Tibial artery (tissue), 4 donors: Measurements from ENCODE around the gene ATRNL1.

Source experiments
- DNase-seq, 2 donors: peaks; one replicate each; pipeline ENCODE4 v3.0.0-alpha.2; 2019
- H3K27ac ChIP-seq, 2 donors: fragments of 200-600 bp; sonication (generic) in 1 of 2; 1 replicate in 1 of 2; 2 replicates in 1 of 2; pipeline ENCODE4 v1.5.1; 2018 to 2019; ENCODE audit warnings: mild to moderate bottlenecking in 1 of 2
- H3K27me3 ChIP-seq, 2 donors: fragments of 200-600 bp; sonication (generic) in 1 of 2; one replicate each; pipeline versions ENCODE4 v1.5.1 to v1.6.0; 2016 to 2019
- H3K36me3 ChIP-seq, 3 donors: fragments of 200-600 bp; sonication (generic) in 2 of 3; one replicate each; pipeline ENCODE4 v1.5.1; 2016 to 2019; ENCODE audit warnings: mild to moderate bottlenecking in 2 of 3
- H3K4me1 ChIP-seq, 4 donors: fragments of 200-600 bp; sonication (generic) in 2 of 4; 1 replicate in 3 of 4; 2 replicates in 1 of 4; pipeline ENCODE4 v1.5.1; 2016 to 2019
- H3K4me3 ChIP-seq, 2 donors: fragments of 200-600 bp; sonication (generic) in 1 of 2; 1 replicate in 1 of 2; 2 replicates in 1 of 2; pipeline ENCODE4 v1.5.1; 2018 to 2019; ENCODE audit warnings: mild to moderate bottlenecking in 2 of 2
- H3K9me3 ChIP-seq, 3 donors: fragments of 200-600 bp; sonication (generic) in 1 of 3; one replicate each; pipeline ENCODE4 v1.5.1; 2016 to 2019
- intact Hi-C: fragments of 100-400 bp; cut with DNase I; formaldehyde crosslinking; loops from one replicate; pipeline ENCODE4 v1.15.0; 2023; ENCODE audit warnings: low total_unique reads
- TF ChIP-seq, protein P1 (sequence below), 2 experiments: fragments of 200-600 bp in 1 of 2; fragments of 450-650 bp in 1 of 2; IDR thresholded peaks; one replicate each; pipeline ENCODE4 v1.5.1; 2017 to 2019; ENCODE audit warnings: antibody characterized with exemption in 2 of 2, mild to moderate bottlenecking in 1 of 2, moderate library complexity in 1 of 2

ATRNL1 gene

DNA sequence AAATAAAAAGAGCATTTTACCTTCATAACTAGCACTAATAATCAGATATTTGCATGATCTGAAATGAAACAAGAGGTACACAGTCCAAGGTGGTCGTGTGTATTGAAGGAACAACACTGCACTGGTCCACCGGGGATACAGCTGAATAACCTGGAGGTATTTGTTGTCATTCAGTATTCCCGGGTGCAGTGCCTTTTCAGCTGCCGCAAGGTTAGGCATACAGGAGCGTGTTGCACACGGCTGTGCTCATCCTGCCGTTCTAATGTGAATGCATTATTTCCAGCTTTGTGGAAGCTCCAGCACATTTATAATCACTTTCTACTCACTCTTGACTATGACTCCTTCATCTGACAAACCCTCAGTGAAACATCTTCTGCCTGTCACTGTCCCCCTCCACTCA is 802.0 kb downstream of the ATRNL1 start:
- DNase-seq: no peak
- Histone ChIP-seq H3K36me3 (no peaks in the 10 kb centered on the region), H3K4me3 (no peak overlapping the region), H3K27me3 (no peaks in the 10 kb centered on the region), H3K27ac (no peak overlapping the region), H3K4me1 (no peaks in the 10 kb centered on the region), H3K9me3 (no peaks in the 10 kb centered on the region)
- intact Hi-C loops: no loop called here
- TF ChIP-seq, protein P1, sequence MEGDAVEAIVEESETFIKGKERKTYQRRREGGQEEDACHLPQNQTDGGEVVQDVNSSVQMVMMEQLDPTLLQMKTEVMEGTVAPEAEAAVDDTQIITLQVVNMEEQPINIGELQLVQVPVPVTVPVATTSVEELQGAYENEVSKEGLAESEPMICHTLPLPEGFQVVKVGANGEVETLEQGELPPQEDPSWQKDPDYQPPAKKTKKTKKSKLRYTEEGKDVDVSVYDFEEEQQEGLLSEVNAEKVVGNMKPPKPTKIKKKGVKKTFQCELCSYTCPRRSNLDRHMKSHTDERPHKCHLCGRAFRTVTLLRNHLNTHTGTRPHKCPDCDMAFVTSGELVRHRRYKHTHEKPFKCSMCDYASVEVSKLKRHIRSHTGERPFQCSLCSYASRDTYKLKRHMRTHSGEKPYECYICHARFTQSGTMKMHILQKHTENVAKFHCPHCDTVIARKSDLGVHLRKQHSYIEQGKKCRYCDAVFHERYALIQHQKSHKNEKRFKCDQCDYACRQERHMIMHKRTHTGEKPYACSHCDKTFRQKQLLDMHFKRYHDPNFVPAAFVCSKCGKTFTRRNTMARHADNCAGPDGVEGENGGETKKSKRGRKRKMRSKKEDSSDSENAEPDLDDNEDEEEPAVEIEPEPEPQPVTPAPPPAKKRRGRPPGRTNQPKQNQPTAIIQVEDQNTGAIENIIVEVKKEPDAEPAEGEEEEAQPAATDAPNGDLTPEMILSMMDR (IDR thresholded peaks at IDR 0.05): no peak

GRCh38 chr10:115898242-115898641 is 805.1 kb downstream of the ATRNL1 start:
- DNase-seq: no peak
- intact Hi-C loops: no loop called here
- H3K36me3 ChIP-seq: no peaks in the 10 kb centered on the region
- H3K27me3 ChIP-seq: no peaks in the 10 kb centered on the region
- no peak overlapping the region for H3K27ac ChIP-seq
- H3K4me1 ChIP-seq: no peaks in the 10 kb centered on the region
- TF ChIP-seq, protein P1 (IDR thresholded peaks at IDR 0.05): no peak
- no peaks in the 10 kb centered on the region for H3K9me3 ChIP-seq
- no peak overlapping the region for H3K4me3 ChIP-seq

DNA sequence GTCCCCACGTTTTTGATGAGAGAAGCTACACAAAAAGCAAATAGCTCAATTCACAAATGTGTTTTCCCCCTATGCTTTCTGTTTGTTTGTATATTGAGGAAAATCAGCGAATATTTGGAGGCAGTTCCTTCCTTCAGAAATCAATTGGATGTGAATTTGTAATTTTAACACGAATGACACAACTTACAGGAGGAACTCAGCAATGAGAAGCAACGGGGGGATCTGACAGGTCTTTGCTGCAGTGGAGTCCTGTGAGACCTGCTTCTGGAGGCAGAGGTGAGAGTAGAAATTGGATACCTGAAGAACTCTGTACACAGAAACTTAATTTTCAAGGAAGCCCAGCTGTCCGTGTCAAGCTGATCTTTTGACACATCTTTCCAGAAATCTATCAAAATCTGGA is 809.4 kb downstream of the ATRNL1 start:
- H3K27me3 ChIP-seq: no peaks in the 10 kb centered on the region
- no peak for DNase-seq
- no peak overlapping the region for H3K27ac ChIP-seq
- no peaks in the 10 kb centered on the region for H3K4me1 ChIP-seq
- H3K36me3 ChIP-seq: no peaks in the 10 kb centered on the region
- no peak overlapping the region for H3K4me3 ChIP-seq
- no peaks in the 10 kb centered on the region for H3K9me3 ChIP-seq
- intact Hi-C loops: loop anchor here (5.0 kb wide), 1 partner anchor 1165 kb away; no protein-coding TSS in a partner anchor
- TF ChIP-seq, protein P1 (IDR thresholded peaks at IDR 0.05): no peak

DNA sequence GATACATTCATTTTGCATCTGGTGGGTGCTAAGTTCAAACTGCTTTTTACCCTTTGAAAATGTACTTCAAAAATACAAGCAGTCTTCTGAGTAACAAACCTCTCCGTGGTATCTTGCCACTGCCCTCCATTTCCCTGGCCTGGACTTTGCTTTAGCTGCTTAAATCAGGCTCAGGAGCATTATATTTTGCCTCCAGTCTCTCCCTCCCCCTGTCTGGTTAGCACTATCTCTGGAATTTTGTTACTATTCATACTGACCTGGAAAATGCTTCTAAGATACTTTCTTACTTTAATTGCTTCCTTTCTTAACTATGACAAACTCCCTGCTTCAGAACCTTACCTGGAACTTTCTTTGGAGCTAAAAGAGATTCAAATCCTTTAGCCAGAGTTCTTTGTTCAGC is 810.0 kb downstream of the ATRNL1 start:
- DNase-seq: no peak
- intact Hi-C loops: loop anchor here (5.0 kb wide), 1 partner anchor 1164 kb away; no protein-coding TSS in a partner anchor
- no peak overlapping the region for H3K27ac ChIP-seq
- TF ChIP-seq, protein P1 (IDR thresholded peaks at IDR 0.05): no peak
- H3K4me3 ChIP-seq: no peak overlapping the region
- no peaks in the 10 kb centered on the region for H3K9me3 ChIP-seq
- no peaks in the 10 kb centered on the region for H3K4me1 ChIP-seq
- no peaks in the 10 kb centered on the region for H3K27me3 ChIP-seq
- H3K36me3 ChIP-seq: no peaks in the 10 kb centered on the region

DNA sequence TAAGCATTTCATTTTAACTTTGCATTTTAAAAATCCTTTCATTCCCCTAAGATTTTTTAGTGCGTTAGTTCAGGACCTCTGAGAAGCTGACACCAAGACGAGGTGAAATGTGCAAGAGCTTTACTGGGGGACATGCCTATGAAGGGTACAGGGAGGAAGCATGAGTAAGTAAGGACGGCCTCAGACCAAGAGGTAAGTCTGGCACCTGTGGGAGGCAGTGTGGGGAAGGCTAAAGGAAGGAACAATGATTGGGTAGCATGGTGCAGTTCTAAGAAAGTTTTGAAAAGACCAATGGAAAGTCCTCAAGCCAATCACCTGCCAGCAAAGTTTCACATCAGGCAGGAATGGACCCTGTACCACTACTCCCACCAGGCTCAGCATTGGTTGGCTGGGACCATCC is 810.7 kb downstream of the ATRNL1 start:
- no peak for DNase-seq
- H3K9me3 ChIP-seq: no peaks in the 10 kb centered on the region

More for the DNA sequence above, 810.7 kb downstream of the ATRNL1 start:
- Histone ChIP-seq H3K4me3 (no peak overlapping the region), H3K27ac (no peak overlapping the region), H3K36me3 (no peaks in the 10 kb centered on the region), H3K27me3 (no peaks in the 10 kb centered on the region), H3K4me1 (no peaks in the 10 kb centered on the region)
- TF ChIP-seq, protein P1 (IDR thresholded peaks at IDR 0.05): no peak
- intact Hi-C loops: loop anchor here (5.0 kb wide), 1 partner anchor 1163 kb away; no protein-coding TSS in a partner anchor
